HepG2 (cell line): ENCODE measurements around the gene THSD8. TPM values are rescaled to one million over a fixed set of nuclear protein-coding genes. Genes with fewer than 3 reads are reported as not detected.

Experiments
- ERF ChIP-seq: IDR thresholded peaks from 2 replicates; pipeline ENCODE4 v1.6.1; 2018; ENCODE audit warnings: missing biosample characterization, missing genetic modification reagents
- FOXO1 ChIP-seq: sonication (generic); formaldehyde crosslinking; IDR thresholded peaks from 2 replicates; pipeline ENCODE4 v1.4.0; 2020; ENCODE audit warnings: missing genetic modification reagents
- GPN1 ChIP-seq: sonication (generic); formaldehyde crosslinking; IDR thresholded peaks from 2 replicates; pipeline ENCODE4 v1.5.1; 2020; ENCODE audit warnings: missing genetic modification reagents, borderline replicate concordance
- NFE2L2 ChIP-seq: fragments of 150-350 bp; IDR thresholded peaks from 2 replicates; pipeline ENCODE4 v1.6.1; 2014; ENCODE audit warnings: low read length
- RNF2 ChIP-seq: fragments of 450-650 bp; conservative IDR thresholded peaks from 2 replicates; pipeline ENCODE4 v1.6.1; 2016; ENCODE audit warnings: low read depth
- TBL1XR1 ChIP-seq: fragments of 150-350 bp; IDR thresholded peaks from 2 replicates; pipeline ENCODE4 v1.6.1; 2014; ENCODE audit warnings: borderline replicate concordance, low read length; ENCODE audit not compliant: partially characterized antibody
- TIGD3 ChIP-seq: sonication (generic); formaldehyde crosslinking; IDR thresholded peaks from 2 replicates; pipeline ENCODE4 v1.5.1; 2020; ENCODE audit warnings: mild to moderate bottlenecking, missing genetic modification reagents, borderline replicate concordance
- ZFYVE20 ChIP-seq: sonication (generic); formaldehyde crosslinking; IDR thresholded peaks from 2 replicates; pipeline ENCODE4 v1.8.0; 2023; ENCODE audit warnings: low read depth, mild to moderate bottlenecking, moderate library complexity, missing genetic modification reagents, borderline replicate concordance
- ZNF569 ChIP-seq: sonication (generic); formaldehyde crosslinking; IDR thresholded peaks from 2 replicates; pipeline ENCODE4 v1.5.0; 2020; ENCODE audit warnings: mild to moderate bottlenecking, missing genetic modification reagents, moderate library complexity, borderline replicate concordance
- ZNF646 ChIP-seq: sonication (generic); formaldehyde crosslinking; IDR thresholded peaks from 2 replicates; pipeline ENCODE4 v1.9.0; 2021; ENCODE audit warnings: mild to moderate bottlenecking, missing genetic modification reagents
- ZNF652 ChIP-seq: IDR thresholded peaks from 2 replicates; pipeline ENCODE4 v1.6.1; 2016; ENCODE audit warnings: low read depth, borderline replicate concordance
- polyA plus RNA-seq, 8 experiments: library from polyadenylated mRNA; depleted of rRNA in 3 of 8; stranded (reverse) in 7 of 8; unstranded in 1 of 8; fragments of >200 nt; fragmentation: Illumina TruSeq in 4 of 8; extraction: Trizol in 4 of 8; gene quantifications; 2 replicates each; pipeline versions ENCODE4 v1.2.1 to v1.2.3, GENCODE V29; 2011 to 2016; ENCODE audit warnings: low read depth in 4 of 8, missing spikeins in 1 of 8, mixed read lengths in 1 of 8; ENCODE audit not compliant: insufficient read depth in 1 of 8
- total RNA-seq, 5 experiments: library from RNA; depleted of rRNA; stranded (reverse); fragments of >200 nt; fragmentation: Illumina TruSeq; extraction: Trizol; gene quantifications; 2 replicates each; pipeline ENCODE4 v1.2.3, GENCODE V29; 2016; ENCODE audit warnings: low read depth in 1 of 5
- TF ChIP-seq, protein P1 (sequence below): sonication (generic); formaldehyde crosslinking; IDR thresholded peaks from 2 replicates; pipeline ENCODE4 v1.5.0; 2020; ENCODE audit warnings: missing genetic modification reagents
- TF ChIP-seq, protein P2 (sequence below): sonication (generic); formaldehyde crosslinking; conservative IDR thresholded peaks from 2 replicates; pipeline ENCODE4 v1.8.1; 2023; ENCODE audit warnings: missing genetic modification reagents
- TF ChIP-seq, protein P3 (sequence below): sonication (generic); formaldehyde crosslinking; IDR thresholded peaks from 2 replicates; pipeline ENCODE4 v1.4.0; 2020; ENCODE audit warnings: mild to moderate bottlenecking, missing genetic modification reagents

Gene THSD8
- total and polyA plus RNA-seq, 2 of the 13 experiments (the other 11 are each of a cell fraction or from before 2014, with no cell fraction given), result 4.8 to 14.9 TPM

DNA sequence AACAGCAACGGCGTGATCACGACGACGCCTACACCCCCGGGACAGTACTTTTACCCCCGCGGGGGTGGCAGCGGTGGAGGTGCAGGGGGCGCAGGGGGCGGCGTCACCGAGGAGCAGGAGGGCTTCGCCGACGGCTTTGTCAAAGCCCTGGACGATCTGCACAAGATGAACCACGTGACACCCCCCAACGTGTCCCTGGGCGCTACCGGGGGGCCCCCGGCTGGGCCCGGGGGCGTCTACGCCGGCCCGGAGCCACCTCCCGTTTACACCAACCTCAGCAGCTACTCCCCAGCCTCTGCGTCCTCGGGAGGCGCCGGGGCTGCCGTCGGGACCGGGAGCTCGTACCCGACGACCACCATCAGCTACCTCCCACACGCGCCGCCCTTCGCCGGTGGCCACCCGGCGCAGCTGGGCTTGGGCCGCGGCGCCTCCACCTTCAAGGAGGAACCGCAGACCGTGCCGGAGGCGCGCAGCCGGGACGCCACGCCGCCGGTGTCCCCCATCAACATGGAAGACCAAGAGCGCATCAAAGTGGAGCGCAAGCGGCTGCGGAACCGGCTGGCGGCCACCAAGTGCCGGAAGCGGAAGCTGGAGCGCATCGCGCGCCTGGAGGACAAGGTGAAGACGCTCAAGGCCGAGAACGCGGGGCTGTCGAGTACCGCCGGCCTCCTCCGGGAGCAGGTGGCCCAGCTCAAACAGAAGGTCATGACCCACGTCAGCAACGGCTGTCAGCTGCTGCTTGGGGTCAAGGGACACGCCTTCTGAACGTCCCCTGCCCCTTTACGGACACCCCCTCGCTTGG is 9.6 kb upstream of the THSD8 start (continued):
- TF ChIP-seq, protein P1, sequence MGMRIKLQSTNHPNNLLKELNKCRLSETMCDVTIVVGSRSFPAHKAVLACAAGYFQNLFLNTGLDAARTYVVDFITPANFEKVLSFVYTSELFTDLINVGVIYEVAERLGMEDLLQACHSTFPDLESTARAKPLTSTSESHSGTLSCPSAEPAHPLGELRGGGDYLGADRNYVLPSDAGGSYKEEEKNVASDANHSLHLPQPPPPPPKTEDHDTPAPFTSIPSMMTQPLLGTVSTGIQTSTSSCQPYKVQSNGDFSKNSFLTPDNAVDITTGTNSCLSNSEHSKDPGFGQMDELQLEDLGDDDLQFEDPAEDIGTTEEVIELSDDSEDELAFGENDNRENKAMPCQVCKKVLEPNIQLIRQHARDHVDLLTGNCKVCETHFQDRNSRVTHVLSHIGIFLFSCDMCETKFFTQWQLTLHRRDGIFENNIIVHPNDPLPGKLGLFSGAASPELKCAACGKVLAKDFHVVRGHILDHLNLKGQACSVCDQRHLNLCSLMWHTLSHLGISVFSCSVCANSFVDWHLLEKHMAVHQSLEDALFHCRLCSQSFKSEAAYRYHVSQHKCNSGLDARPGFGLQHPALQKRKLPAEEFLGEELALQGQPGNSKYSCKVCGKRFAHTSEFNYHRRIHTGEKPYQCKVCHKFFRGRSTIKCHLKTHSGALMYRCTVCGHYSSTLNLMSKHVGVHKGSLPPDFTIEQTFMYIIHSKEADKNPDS (CRISPR knock-in tag), result no peak
- TF ChIP-seq RNF2 (0 out of 2 replicates have a peak, but pooled peaks have one; percentile 38), ZNF569 (CRISPR knock-in tag) (no peak), ZNF646 (no peak), ZNF652 (CRISPR knock-in tag) (no peak), ERF (CRISPR knock-in tag) (peak; percentile 66), GPN1 (no peak; the same call in 1 of the 2 replicates), NFE2L2 (no peak), FOXO1 (CRISPR knock-in tag) (0 out of 2 replicates have a peak, but pooled peaks have one; percentile 29), TIGD3 (CRISPR knock-in tag) (0 out of 2 replicates have a peak, but pooled peaks have one; percentile 29), TBL1XR1 (no peak), ZFYVE20 (CRISPR knock-in tag) (no peak)
- TF ChIP-seq, protein P2, sequence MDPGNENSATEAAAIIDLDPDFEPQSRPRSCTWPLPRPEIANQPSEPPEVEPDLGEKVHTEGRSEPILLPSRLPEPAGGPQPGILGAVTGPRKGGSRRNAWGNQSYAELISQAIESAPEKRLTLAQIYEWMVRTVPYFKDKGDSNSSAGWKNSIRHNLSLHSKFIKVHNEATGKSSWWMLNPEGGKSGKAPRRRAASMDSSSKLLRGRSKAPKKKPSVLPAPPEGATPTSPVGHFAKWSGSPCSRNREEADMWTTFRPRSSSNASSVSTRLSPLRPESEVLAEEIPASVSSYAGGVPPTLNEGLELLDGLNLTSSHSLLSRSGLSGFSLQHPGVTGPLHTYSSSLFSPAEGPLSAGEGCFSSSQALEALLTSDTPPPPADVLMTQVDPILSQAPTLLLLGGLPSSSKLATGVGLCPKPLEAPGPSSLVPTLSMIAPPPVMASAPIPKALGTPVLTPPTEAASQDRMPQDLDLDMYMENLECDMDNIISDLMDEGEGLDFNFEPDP (CRISPR knock-in tag), result no peak
- TF ChIP-seq, protein P3, sequence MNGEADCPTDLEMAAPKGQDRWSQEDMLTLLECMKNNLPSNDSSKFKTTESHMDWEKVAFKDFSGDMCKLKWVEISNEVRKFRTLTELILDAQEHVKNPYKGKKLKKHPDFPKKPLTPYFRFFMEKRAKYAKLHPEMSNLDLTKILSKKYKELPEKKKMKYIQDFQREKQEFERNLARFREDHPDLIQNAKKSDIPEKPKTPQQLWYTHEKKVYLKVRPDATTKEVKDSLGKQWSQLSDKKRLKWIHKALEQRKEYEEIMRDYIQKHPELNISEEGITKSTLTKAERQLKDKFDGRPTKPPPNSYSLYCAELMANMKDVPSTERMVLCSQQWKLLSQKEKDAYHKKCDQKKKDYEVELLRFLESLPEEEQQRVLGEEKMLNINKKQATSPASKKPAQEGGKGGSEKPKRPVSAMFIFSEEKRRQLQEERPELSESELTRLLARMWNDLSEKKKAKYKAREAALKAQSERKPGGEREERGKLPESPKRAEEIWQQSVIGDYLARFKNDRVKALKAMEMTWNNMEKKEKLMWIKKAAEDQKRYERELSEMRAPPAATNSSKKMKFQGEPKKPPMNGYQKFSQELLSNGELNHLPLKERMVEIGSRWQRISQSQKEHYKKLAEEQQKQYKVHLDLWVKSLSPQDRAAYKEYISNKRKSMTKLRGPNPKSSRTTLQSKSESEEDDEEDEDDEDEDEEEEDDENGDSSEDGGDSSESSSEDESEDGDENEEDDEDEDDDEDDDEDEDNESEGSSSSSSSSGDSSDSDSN, result peak; percentile 35; the same call in 1 of the 2 replicates
